Common myeloid progenitor, CD34-positive (primary cell): ENCODE data around the gene ITSN1.

Source experiments
- CTCF ChIA-PET: fragments of 350-600 bp; sonication (Branson Sonifier 250); formaldehyde crosslinking; loops from one replicate; lab custom pipeline; 2021; ENCODE audit warnings: antibody characterized with exemption; lab: Charles Lee
- POLR2A ChIA-PET: fragments of 350-600 bp; sonication (Branson Sonifier 250); formaldehyde crosslinking; loops from one replicate; lab custom pipeline; 2021; ENCODE audit warnings: antibody characterized with exemption; lab: Charles Lee
- DNase-seq, 3 donors: peaks; one replicate each; pipeline versions ENCODE4 v3.0.0 to v3.0.0-alpha.2; 2013
- H3K27ac ChIP-seq, 2 experiments: 1 replicate in 1 of 2; 2 replicates in 1 of 2; pipeline ENCODE4 v1.7.0; 2013; ENCODE audit warnings: inconsistent platforms in 2 of 2, low read length in 2 of 2, mild to moderate bottlenecking in 2 of 2, low read depth in 1 of 2, moderate library complexity in 1 of 2; ENCODE audit not compliant: severe bottlenecking in 2 of 2, insufficient read depth in 1 of 2, poor library complexity in 1 of 2
- H3K27me3 ChIP-seq, 5 experiments: replicated peaks in 2 of 5; 1 replicate in 3 of 5; 2 replicates in 2 of 5; pipeline versions ENCODE4 v1.6.1 to v1.7.0; 2013; ENCODE audit warnings: low read length in 4 of 5, mild to moderate bottlenecking in 2 of 5, moderate library complexity in 2 of 5, inconsistent platforms in 1 of 5; ENCODE audit not compliant: insufficient read depth in 5 of 5, control insufficient read depth in 4 of 5
- H3K36me3 ChIP-seq, 4 experiments: 1 replicate in 2 of 4; 2 replicates in 2 of 4; pipeline versions ENCODE4 v1.6.1 to v1.7.0; 2013; ENCODE audit warnings: low read length in 3 of 4, control low read depth in 1 of 4, mild to moderate bottlenecking in 1 of 4; ENCODE audit not compliant: control insufficient read depth in 4 of 4, insufficient read depth in 4 of 4
- H3K4me1 ChIP-seq, 4 experiments: 1 replicate in 3 of 4; 2 replicates in 1 of 4; pipeline versions ENCODE4 v1.6.1 to v1.7.1; 2013; ENCODE audit warnings: low read length in 3 of 4, mild to moderate bottlenecking in 3 of 4, control low read depth in 1 of 4, inconsistent platforms in 1 of 4, moderate library complexity in 1 of 4; ENCODE audit not compliant: control insufficient read depth in 4 of 4, insufficient read depth in 4 of 4; ENCODE audit errors: control extremely low read depth in 1 of 4
- H3K4me3 ChIP-seq, 7 experiments: 1 replicate in 4 of 7; 2 replicates in 3 of 7; pipeline versions ENCODE4 v1.5.1 to v1.7.0; 2013; ENCODE audit warnings: mild to moderate bottlenecking in 7 of 7, low read length in 6 of 7, moderate library complexity in 6 of 7, inconsistent platforms in 2 of 7, low read depth in 2 of 7, control low read depth in 1 of 7; ENCODE audit not compliant: insufficient read depth in 4 of 7, control insufficient read depth in 1 of 7; ENCODE audit errors: extremely low read depth in 1 of 7
- H3K9me3 ChIP-seq, 5 experiments: 1 replicate in 4 of 5; 2 replicates in 1 of 5; pipeline versions ENCODE4 v1.6.1 to v1.7.1; 2013; ENCODE audit warnings: low read length in 4 of 5, mild to moderate bottlenecking in 2 of 5, inconsistent platforms in 1 of 5, low read depth in 1 of 5, moderate library complexity in 1 of 5; ENCODE audit not compliant: control insufficient read depth in 4 of 5, insufficient read depth in 2 of 5; ENCODE audit errors: control extremely low read depth in 1 of 5
- WGBS: methylation state at CpG from one replicate; pipeline ENCODE4 v1.1.5; 2013; ENCODE audit not compliant: insufficient coverage; 5-methylcytosine and 5-hydroxymethylcytosine counted together

Gene ITSN1

DNA sequence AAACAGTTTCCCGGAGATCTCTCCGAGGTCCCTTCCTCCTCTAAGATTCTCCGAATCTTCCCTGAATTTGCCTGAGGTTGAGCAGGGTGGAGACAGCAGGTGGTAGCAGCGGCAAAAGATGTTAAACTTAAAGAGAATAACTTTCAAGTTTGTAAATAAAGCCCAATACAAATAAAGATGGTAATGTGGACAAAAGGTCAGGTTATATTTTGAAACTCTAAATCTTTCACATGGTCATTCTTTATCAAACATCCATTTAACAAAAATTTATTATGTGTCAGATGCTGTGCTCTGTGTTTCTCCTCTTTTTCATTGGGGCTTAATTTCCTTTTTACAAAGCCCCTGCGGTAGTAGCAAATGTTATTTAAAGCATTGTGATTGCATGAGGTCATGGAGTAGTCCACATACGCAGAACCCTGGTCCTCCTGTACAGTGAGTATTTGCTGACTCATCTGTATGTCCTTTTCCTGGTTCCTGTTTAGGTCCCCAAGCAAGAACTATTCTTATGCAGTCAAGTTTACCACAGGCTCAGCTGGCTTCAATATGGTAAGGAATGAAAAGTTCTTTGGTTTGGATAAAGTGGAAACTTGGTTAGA is 119.2 kb downstream of the ITSN1 start:
- ChIA-PET POLR2A (no interaction called here), CTCF (no interaction called here)
- no peaks in the 10 kb centered on the region for H3K27me3 ChIP-seq
- peaks cover 0 to 9% (median 7%) of the 10 kb centered on the region in 4 experiments for H3K4me1 ChIP-seq
- no peaks in the 10 kb centered on the region for H3K9me3 ChIP-seq
- H3K27ac ChIP-seq, result peak overlapping the region in 1 of 2 experiments; percentile 18
- peak overlapping the region in 1 of 7 experiments; percentile 22 for H3K4me3 ChIP-seq
- peak; percentile 42 to 82 (median 74) for DNase-seq
- WGBS, result 67% methylated on average over 3 of the region's 6 CpGs
- peaks cover 0 to 3% (median 0%) of the 10 kb centered on the region in 4 experiments for H3K36me3 ChIP-seq

DNA sequence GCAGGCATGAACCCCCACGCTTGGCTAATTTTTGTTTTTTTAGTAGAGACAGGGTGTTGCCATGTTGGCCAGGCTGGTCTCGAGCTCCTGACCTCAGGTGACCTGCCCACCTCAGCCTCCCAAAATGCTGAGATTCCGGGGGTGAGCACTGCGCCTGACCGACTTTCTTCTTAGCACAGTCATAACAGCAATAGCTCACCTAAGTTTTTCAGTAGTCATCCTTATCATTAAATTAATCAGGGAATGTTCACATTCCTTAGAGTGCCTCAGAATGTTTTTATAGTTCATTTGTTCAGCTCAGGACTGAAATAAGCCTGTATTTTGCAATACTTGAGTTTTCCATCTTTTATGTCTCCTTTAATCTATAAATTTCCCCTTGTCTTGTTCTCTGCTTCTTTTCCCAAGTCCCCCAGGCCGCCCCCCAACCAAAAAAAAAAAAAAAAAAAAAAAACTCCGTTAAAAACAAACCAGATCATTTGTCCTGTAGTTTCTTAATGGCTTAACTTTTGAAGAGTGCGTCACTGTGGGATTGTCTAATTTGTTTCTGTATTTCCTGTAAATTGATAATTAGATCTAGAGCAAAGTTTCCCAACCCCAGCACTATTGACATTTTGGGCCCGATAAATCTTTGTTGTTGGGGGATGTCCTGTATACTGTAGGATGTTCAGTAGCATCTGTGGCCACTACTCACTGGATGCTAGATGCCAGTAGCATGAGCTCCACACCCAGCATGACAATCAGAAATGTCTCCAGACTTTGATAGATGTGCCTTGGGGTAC is 120.7 kb downstream of the ITSN1 start:
- H3K4me1 ChIP-seq, result peaks cover 0 to 9% (median 7%) of the 10 kb centered on the region in 4 experiments
- ChIA-PET POLR2A (no interaction called here), CTCF (no interaction called here)
- no peak overlapping the region for H3K27ac ChIP-seq
- 94% methylated on average over 3 of the region's 9 CpGs for WGBS
- no peak overlapping the region for H3K4me3 ChIP-seq
- H3K9me3 ChIP-seq, result no peaks in the 10 kb centered on the region
- H3K27me3 ChIP-seq, result no peaks in the 10 kb centered on the region
- no peak for DNase-seq
- H3K36me3 ChIP-seq, result peaks cover 0 to 5% (median 0%) of the 10 kb centered on the region in 4 experiments

DNA sequence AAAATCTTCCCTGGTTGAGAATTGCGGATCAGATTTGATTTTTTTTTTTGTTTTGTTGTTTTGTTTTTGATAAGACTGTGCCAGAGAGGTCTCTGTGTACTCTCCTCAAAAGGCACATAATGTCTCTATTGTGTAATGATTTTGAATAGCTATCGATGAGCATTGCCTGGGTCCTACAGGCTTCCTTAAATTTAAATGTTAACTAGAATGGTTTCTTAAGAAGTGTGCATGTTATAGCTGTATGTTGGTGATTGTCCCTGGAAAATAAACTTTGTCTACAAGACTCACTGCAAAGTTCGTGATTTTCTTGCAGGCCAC is 121.2 kb downstream of the ITSN1 start:
- Histone ChIP-seq H3K27me3 (no peaks in the 10 kb centered on the region), H3K4me3 (no peak overlapping the region), H3K9me3 (no peaks in the 10 kb centered on the region), H3K36me3 (peaks cover 0 to 5% (median 0%) of the 10 kb centered on the region in 4 experiments), H3K4me1 (peaks cover 0 to 9% (median 7%) of the 10 kb centered on the region in 4 experiments), H3K27ac (no peak overlapping the region)
- DNase-seq, result no peak
- POLR2A ChIA-PET, result no interaction called here
- CTCF ChIA-PET, result no interaction called here
- WGBS, result 100% methylated on average over 1 of the region's 3 CpGs

DNA sequence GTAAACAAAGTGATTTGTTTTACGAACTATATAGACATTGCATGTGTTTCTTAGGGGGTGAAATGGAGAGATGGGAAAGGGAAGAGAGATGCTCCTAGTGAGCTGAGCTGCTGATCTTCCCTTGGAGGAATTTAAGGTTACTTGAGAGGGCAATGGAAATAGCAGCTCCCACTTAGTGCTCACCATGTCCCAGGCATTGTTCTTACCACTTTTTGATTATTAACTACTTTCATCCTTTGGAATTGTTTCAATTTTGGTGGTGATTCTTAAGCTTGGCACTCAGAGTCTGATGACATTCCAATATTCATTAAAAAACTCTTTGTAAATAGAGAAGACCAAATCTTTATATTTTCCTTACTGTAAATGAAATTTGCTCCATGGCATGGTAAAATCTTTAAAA is 124.9 kb downstream of the ITSN1 start:
- ChIA-PET POLR2A (no interaction called here), CTCF (no interaction called here)
- Histone ChIP-seq H3K4me1 (no peaks in the 10 kb centered on the region), H3K4me3 (no peak overlapping the region), H3K36me3 (peaks cover 0 to 5% (median 1%) of the 10 kb centered on the region in 4 experiments), H3K27ac (no peak overlapping the region), H3K9me3 (no peaks in the 10 kb centered on the region), H3K27me3 (no peaks in the 10 kb centered on the region)
- no peak for DNase-seq
- WGBS, result 100% methylated on average over 1 of the region's 1 CpG

DNA sequence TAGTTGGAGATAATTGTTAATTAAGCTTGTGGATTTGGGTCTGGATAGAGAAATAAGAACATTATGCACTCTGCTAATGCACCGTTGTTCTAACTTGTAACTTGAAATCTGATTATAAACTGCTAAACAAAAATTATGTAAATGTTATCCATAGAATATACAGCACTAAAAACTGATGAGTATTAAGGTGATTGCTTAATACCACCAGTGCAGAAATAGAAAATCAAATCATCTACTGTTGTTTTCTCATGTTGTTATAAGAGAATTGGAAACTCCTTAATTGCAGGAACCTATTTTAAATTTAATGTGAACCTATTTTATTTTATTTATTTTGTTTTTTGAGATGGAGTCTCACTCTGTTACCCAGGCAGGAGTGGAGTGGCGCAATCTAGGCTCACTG is 125.7 kb downstream of the ITSN1 start:
- no peak for DNase-seq
- Histone ChIP-seq H3K4me1 (no peaks in the 10 kb centered on the region), H3K27ac (no peak overlapping the region), H3K4me3 (no peak overlapping the region), H3K9me3 (no peaks in the 10 kb centered on the region), H3K27me3 (no peaks in the 10 kb centered on the region), H3K36me3 (peaks cover 0 to 5% (median 1%) of the 10 kb centered on the region in 4 experiments)
- CTCF ChIA-PET, result no interaction called here
- no CpG with 5 or more reads among the region's 2 CpGs for WGBS
- POLR2A ChIA-PET, result no interaction called here

DNA sequence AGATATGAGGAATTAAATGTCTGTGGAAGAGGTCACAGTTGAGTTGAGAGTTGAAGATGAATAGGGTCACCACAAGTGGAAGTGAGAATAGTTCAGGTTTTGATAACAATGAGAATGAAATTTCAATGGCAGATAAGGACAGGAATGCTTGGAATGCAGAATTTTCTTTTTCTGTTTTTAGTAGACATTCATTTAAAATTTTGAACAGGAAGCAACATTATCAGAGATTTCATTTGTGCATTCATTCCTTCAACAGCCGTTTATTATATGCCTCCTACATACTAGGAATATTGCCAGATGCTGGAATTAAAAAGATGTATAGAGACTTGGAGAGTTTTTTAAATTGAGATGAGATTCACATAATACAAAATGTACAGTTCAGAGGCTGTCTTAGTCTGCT is 126.8 kb downstream of the ITSN1 start:
- H3K4me3 ChIP-seq, result no peak overlapping the region
- CTCF ChIA-PET, result no interaction called here
- no peak for DNase-seq
- peaks cover 0 to 5% (median 1%) of the 10 kb centered on the region in 4 experiments for H3K36me3 ChIP-seq
- no peaks in the 10 kb centered on the region for H3K9me3 ChIP-seq
- H3K4me1 ChIP-seq, result no peaks in the 10 kb centered on the region
- H3K27me3 ChIP-seq, result no peaks in the 10 kb centered on the region
- no peak overlapping the region for H3K27ac ChIP-seq
- no CpG with 5 or more reads among the region's 1 CpG for WGBS
- POLR2A ChIA-PET, result no interaction called here

DNA sequence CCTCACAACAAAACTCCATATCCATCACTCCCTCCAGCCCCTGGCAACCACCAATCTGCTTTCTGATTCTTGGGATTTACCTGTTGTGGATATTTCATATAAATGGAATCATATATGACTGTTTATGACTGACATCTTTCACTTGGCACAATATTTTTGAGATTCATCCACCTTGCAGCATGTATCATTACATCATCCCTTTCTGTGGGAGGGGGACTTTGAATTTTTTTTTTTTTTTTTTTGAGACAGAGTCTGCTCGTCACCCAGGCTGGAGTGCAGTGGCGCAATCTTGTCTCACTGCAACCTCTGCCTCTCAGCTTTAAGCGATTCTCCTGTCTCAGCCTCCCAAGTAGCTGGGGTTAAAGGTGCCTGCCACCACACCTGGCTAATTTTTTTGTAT is 128.2 kb downstream of the ITSN1 start:
- no peaks in the 10 kb centered on the region for H3K4me1 ChIP-seq
- no peak overlapping the region for H3K27ac ChIP-seq
- ChIA-PET CTCF (no interaction called here), POLR2A (no interaction called here)
- H3K27me3 ChIP-seq, result no peaks in the 10 kb centered on the region
- no peak overlapping the region for H3K4me3 ChIP-seq
- no peaks in the 10 kb centered on the region for H3K9me3 ChIP-seq
- peaks cover 0 to 5% (median 1%) of the 10 kb centered on the region in 4 experiments for H3K36me3 ChIP-seq
- 80% methylated on average over 1 of the region's 3 CpGs for WGBS
- DNase-seq, result no peak
